Erythroblast (primary cell): ENCODE data around the gene SPPL2B.

ENCODE experiments used
- GATA1 ChIP-seq: IDR thresholded peaks from 2 replicates; pipeline ENCODE4 v1.6.1; 2011; ENCODE audit warnings: low read depth, mild to moderate bottlenecking, control low read depth, low read length, moderate library complexity
- POLR2A ChIP-seq: IDR thresholded peaks from 2 replicates; pipeline ENCODE4 v1.6.1; 2011; ENCODE audit warnings: mild to moderate bottlenecking, low read length

DNA sequence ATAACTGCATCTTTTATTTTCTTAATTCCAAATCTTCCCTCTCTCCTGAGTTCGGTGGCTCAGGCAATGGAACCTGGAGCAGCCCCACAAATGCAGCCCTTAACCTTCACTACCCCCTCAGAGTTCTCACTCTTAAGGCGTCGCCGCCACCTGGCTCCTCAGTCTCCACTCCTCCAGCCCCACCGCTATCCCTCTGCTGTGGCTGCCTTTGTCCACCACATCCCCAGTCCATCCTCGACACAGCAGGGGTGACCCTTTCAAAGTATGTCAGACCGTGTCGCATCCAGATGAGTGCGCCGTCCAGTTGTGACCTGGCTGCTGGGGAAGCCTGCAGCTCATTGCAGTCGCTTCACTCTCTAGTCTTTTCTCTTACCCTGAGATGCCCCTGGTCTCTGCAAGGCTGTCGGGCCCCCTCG is 1.0 kb downstream of the SPPL2B start:
- TF ChIP-seq POLR2A (no peak), GATA1 (no peak)
